Measurements from ENCODE around the gene LYPD1.
"Not testable (repeated sequence)": the region's sequence is repeated elsewhere in the genome, so short reads cannot be mapped to it uniquely, and the experiment has no call there.

Gene LYPD1

GRCh38 chr2:132669908-132670495, at the start of gene LYPD1:
TSS of gene LYPD1 (minus strand) at chr2:132670205. CDS start at chr2:132669932, 273 bp downstream.
- DNase-seq (ENCODE audit: low read depth, low spot score) = no peak

- no peak for DNase-seq (ENCODE audit: low read depth, low spot score)
These were observed 49.5 kb upstream of the LYPD1 start for GRCh38 chr2:132719480-132719879.

- DNase-seq (ENCODE audit: low read depth, low spot score) = no peak
These were observed 46.9 kb upstream of the LYPD1 start for GRCh38 chr2:132716954-132717353.

- no peak for DNase-seq (ENCODE audit: low read depth, low spot score)
These were observed 45.7 kb upstream of the LYPD1 start for GRCh38 chr2:132715386-132716351.

- DNase-seq (ENCODE audit: low read depth, low spot score) = no peak
These were observed 33.4 kb upstream of the LYPD1 start for GRCh38 chr2:132703396-132703795.

- no peak for DNase-seq (ENCODE audit: low read depth, low spot score)
These were observed 31.8 kb upstream of the LYPD1 start for GRCh38 chr2:132701810-132702209.

- DNase-seq (ENCODE audit: low read depth, low spot score) = not testable (repeated sequence)
These were observed 29.8 kb upstream of the LYPD1 start for GRCh38 chr2:132699802-132700201.

- DNase-seq (ENCODE audit: low read depth, low spot score) = not testable (repeated sequence)
These were observed 28.3 kb upstream of the LYPD1 start for GRCh38 chr2:132698347-132698746.

GRCh38 chr2:132697556-132698205, 27.7 kb upstream of the LYPD1 start:
- no peak for DNase-seq (ENCODE audit: low read depth, low spot score)

- DNase-seq (ENCODE audit: low read depth, low spot score) = no peak
These were observed 22.8 kb upstream of the LYPD1 start for GRCh38 chr2:132692816-132693215.

GRCh38 chr2:132691556-132691955, 21.6 kb upstream of the LYPD1 start:
- DNase-seq (ENCODE audit: low read depth, low spot score) = no peak

GRCh38 chr2:132690664-132691303, 20.8 kb upstream of the LYPD1 start:
- DNase-seq (ENCODE audit: low read depth, low spot score) = no peak

- no peak for DNase-seq (ENCODE audit: low read depth, low spot score)
These were observed 11.8 kb upstream of the LYPD1 start for GRCh38 chr2:132681766-132682165.

- DNase-seq (ENCODE audit: low read depth, low spot score) = no peak
These were observed 10.5 kb upstream of the LYPD1 start for GRCh38 chr2:132680544-132680943.

GRCh38 chr2:132678483-132678882, 8.5 kb upstream of the LYPD1 start:
- no peak for DNase-seq (ENCODE audit: low read depth, low spot score)

GRCh38 chr2:132677661-132678060, 7.7 kb upstream of the LYPD1 start:
- no peak for DNase-seq (ENCODE audit: low read depth, low spot score)

- DNase-seq (ENCODE audit: low read depth, low spot score) = no peak
These were observed 7.0 kb upstream of the LYPD1 start for GRCh38 chr2:132676999-132677398.

- no peak for DNase-seq (ENCODE audit: low read depth, low spot score)
These were observed 1.3 kb upstream of the LYPD1 start for GRCh38 chr2:132671151-132671835.

GRCh38 chr2:132670496-132671150, 618 bp upstream of the LYPD1 start:
- DNase-seq (ENCODE audit: low read depth, low spot score) = no peak

- no peak for DNase-seq (ENCODE audit: low read depth, low spot score)
These were observed 758 bp downstream of the LYPD1 start for GRCh38 chr2:132668987-132669907.
